ENCODE measurements around the gene TSEN15.

TSEN15 gene

DNA sequence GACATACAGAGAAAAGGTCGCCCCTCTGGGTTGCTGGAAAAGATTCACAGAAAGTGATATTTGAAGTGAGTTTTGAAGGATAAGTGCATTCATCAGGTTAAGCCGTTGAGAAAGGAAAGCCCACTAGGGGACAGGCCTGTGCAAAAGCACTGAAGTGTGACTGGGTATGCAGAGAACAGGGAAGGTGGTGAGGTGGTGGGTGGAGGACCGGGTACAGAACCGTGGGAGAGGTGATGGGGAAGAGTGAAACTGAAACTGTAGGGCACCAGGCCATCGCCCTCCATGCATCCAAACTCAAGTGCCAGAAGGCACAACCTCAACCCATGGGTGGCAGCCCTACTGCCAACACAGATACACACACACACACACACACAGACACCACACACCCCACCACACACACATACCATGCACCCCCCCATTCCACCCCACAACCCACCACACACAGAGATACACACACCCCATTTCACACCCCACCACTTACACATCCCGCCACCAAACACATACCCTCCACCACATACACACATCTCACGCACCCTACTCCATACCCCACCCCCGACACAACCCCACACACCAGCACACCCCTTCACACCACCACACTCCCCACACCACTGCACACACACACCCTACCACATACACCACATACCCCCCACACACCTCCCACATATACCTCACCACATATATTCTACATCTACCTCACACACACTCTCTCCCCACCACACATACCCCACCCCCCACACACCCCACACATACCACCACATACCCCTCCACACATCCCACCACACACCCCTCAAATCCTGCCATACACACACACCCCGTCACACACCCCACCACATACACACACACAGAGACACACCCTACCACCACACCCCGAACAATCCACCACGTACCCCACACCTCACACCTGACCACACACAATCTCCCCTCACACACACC lies 59.0 kb downstream of the TSEN15 start:
- no peak for DNase-seq

DNA sequence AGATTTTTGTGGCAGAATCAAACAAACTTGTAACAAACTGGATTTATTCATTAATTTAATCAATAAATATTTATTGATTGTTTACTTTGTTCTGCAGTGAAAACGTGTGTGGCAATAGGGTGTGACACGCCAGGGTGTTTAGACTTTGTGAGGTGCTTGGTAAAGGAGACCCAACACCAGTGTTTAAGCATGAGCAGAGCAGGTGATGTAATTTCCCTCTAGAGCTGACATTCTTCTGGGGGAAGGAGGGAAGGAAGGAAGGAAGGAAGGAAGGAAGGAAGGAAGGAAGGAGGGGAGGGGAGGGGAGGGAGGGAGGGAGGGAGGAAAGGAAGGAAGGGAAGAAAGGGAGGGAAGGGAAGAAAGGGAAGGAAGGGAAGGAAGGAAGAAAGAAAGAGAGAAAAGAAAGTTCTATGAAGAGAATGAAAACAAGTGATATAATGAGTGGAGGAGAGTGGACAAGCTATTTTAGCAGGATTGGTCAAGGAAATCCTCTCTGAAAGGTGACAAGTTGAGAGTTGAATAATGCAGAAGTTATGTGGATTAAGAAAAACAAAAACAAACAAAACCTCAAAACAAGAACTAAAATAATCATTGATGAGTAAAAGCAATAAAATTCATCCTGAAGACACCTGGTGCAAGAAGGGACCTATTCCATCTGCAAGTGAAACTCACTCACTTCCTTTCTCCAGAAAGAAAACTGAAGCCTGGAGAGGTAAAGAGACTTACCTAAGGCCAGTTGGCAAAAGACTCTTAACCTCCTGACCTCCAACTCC lies 60.8 kb downstream of the TSEN15 start:
- DNase-seq = no peak

- no peak for DNase-seq
Measured at GRCh38 chr1:184113251-184113650, 61.7 kb downstream of the TSEN15 start.

DNA sequence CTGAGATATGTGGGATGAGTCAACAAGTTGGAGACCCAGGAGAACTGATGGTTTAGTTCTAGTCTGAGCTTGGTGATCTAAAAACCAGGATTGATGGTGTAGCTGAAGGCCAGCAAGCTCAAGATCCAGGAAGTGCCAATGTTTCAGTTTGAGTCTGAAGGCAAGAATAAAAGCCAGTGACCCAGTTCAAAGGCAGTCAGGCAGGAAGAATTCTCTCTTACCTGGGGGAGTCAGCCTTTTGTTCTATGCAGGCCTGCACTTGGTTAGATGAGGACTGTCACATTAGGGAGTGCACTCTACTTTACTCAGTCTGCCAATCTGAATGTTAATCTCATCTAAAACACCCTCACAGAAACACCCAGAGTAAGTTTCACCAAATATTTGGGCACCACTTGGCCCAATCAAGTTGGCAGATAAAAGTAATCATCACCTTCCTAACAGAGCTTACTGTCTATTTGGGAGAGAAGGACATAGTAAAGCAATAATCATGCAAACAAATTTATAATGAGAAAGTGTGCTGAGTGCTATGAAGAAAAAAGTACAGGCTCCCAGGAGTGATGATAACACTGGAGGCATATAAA lies 63.4 kb downstream of the TSEN15 start:
- DNase-seq = no peak

GRCh38 chr1:184116287-184116686 lies 64.8 kb downstream of the TSEN15 start:
- DNase-seq = no peak

- no peak for DNase-seq
Measured at GRCh38 chr1:184118046-184118445, 66.5 kb downstream of the TSEN15 start.

Data from NCI-H2029 (cell line).